Retinal pigment epithelial cell (primary cell): ENCODE results near the gene ELFN1.

ENCODE experiments used
- DNase-seq: peaks from one replicate; pipeline ENCODE4 v3.0.0-alpha.2; 2010; ENCODE audit warnings: low read depth
- H3K4me3 ChIP-seq: 2 replicates; pipeline ENCODE4 v1.5.1; 2011; ENCODE audit warnings: mild to moderate bottlenecking, low read length, control low read depth, moderate library complexity
- TF ChIP-seq, protein P1 (sequence below): conservative IDR thresholded peaks from 2 replicates; pipeline ENCODE4 v1.5.1; 2011; ENCODE audit warnings: low read depth, low read length, control low read depth, inconsistent platforms

ELFN1 gene

DNA sequence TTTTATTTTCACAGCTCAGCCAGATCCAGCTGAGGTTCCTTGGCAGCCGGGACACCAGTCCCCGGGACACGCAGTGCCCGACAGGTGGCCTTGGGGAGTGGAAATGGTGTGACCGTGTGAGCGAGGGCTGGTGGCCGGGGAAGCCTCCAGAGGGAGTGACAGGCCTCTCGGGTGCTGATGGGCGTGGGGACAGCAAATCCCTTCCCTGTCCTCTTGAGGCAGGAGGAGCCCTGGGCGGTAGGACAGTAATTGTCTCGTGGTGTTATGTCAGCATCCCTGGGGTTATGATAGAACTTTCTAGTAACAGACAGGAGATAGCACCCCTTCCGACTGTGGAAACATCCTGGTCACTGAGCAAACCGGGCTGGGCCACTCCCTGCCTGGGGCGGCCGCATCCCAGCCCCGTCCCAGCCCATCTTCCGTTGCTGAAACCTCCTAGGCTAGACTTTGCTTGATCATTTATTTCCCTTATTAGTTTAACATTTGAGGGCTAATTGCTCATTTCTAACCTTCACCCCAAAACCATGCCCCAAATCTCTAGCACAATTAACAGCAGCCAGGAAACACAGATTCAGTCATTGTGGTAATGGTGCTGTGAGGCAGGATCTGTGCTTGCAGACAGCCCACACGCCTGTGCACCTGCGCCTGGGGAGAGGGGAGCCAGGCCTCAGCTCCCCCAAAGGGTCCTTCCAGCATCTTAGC, 63.3 kb downstream of the ELFN1 start:
- no peak for DNase-seq

DNA sequence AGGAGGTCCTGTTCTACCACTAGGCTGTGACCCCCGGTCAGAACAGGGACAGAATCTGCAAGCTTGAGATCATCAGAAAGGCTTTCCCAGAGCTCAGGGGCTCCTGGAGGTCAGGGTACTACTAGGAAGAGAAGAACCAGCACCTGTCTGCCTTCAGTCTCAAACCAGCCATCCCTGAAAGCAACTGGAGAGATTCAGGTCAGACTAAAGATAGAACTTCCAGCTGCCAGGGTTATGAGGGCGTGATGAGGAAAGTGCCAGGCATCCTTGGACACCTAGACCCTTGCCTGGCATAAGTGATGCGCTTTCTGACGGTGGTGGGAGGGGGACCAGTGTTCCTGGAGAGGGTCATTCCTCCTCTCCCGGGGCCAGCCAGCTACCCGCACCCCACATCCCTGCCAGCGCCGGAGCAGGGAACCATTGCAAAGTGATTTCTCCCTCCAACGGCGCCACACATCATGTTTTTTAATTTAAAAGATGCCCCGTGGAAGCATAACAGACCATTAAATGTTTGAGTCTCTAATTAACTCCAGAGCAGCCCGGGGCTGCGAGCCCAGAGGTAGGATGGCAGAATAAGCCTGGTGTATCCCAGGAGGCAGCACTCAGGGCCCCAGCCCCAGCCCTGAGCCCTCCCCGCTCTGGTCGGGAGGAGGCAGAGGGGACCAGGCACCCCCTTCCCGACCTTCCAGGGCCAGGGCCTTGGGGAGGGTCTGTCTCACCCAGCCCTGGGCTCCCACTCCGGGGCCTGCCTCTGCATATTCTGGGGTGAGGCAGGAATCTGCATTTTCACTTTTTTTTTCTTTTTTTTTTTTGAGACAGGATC, 64.0 kb downstream of the ELFN1 start:
- no peak overlapping the region for H3K4me3 ChIP-seq
- TF ChIP-seq, protein P1, sequence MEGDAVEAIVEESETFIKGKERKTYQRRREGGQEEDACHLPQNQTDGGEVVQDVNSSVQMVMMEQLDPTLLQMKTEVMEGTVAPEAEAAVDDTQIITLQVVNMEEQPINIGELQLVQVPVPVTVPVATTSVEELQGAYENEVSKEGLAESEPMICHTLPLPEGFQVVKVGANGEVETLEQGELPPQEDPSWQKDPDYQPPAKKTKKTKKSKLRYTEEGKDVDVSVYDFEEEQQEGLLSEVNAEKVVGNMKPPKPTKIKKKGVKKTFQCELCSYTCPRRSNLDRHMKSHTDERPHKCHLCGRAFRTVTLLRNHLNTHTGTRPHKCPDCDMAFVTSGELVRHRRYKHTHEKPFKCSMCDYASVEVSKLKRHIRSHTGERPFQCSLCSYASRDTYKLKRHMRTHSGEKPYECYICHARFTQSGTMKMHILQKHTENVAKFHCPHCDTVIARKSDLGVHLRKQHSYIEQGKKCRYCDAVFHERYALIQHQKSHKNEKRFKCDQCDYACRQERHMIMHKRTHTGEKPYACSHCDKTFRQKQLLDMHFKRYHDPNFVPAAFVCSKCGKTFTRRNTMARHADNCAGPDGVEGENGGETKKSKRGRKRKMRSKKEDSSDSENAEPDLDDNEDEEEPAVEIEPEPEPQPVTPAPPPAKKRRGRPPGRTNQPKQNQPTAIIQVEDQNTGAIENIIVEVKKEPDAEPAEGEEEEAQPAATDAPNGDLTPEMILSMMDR: no peak
- no peak for DNase-seq

More for the DNA sequence above, 63.3 kb downstream of the ELFN1 start:
- no peak overlapping the region for H3K4me3 ChIP-seq
- TF ChIP-seq, protein P1: no peak

GRCh38 chr7:1735262-1735661, 65.2 kb downstream of the ELFN1 start:
- TF ChIP-seq, protein P1: no peak
- H3K4me3 ChIP-seq: no peak overlapping the region
- no peak for DNase-seq

GRCh38 chr7:1735806-1736483, 65.9 kb downstream of the ELFN1 start:
- TF ChIP-seq, protein P1: no peak
- DNase-seq: no peak
- no peak overlapping the region for H3K4me3 ChIP-seq

- H3K4me3 ChIP-seq: no peak overlapping the region
- DNase-seq: no peak
- TF ChIP-seq, protein P1: no peak
Observed at GRCh38 chr7:1736484-1736817, 66.4 kb downstream of the ELFN1 start.

GRCh38 chr7:1736830-1737229, 66.8 kb downstream of the ELFN1 start:
- TF ChIP-seq, protein P1: no peak
- no peak overlapping the region for H3K4me3 ChIP-seq
- DNase-seq: no peak
